Measurements from ENCODE around the gene RASSF3.

RASSF3 gene

GRCh38 chr12:64737539-64737938 lies 127.2 kb downstream of the RASSF3 start:
- peak; percentile 56 for DNase-seq

GRCh38 chr12:64739778-64740177 lies 129.5 kb downstream of the RASSF3 start:
- no peak for DNase-seq

GRCh38 chr12:64740646-64741045 lies 130.4 kb downstream of the RASSF3 start:
- no peak for DNase-seq

- DNase-seq, result no peak
Observed at GRCh38 chr12:64742416-64742815, 132.1 kb downstream of the RASSF3 start.

- no peak for DNase-seq
Observed at GRCh38 chr12:64743206-64743605, 132.9 kb downstream of the RASSF3 start.

GRCh38 chr12:64744422-64745258 lies 134.3 kb downstream of the RASSF3 start:
- DNase-seq, result no peak

GRCh38 chr12:64745259-64745807 lies 135.0 kb downstream of the RASSF3 start:
- no peak for DNase-seq

GRCh38 chr12:64745980-64746379 lies 135.7 kb downstream of the RASSF3 start:
- DNase-seq, result no peak

- no peak for DNase-seq
Observed at GRCh38 chr12:64746663-64747062, 136.4 kb downstream of the RASSF3 start.

Data from activated CD4-positive, alpha-beta T cell treated with anti-CD3 and anti-CD28 coated beads, Interleukin-10, Interleukin-2, amounts not matched to agents 100 ng/mL and 50 ng/mL, durations not matched to agents 16 hours and 8 hours (primary cell).